ENCODE measurements around the gene RBM38. TPM values are rescaled to one million over a fixed set of nuclear protein-coding genes. Genes with fewer than 3 reads are reported as not detected.

Gene RBM38
- total RNA-seq, 1 donor from 2014 or later, result 26.6 TPM

DNA sequence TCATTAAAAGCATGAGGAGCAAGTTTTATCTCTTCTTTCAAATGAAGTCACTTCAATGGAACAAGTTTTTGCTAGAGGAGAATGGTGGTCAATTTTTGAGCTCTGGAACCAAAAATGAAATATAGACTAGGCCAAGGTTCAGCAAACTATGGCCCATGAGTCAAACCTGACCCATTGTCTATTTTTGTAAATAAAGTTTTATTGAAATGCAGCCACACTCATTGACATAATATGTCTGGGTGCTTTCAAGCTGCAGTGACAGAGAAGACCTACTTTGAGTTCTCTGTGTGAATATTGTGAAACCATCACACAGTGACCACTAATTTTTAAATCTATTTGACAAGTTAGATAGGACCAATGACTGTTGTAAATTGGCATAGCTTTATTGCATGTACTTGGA is 26.7 kb upstream of the RBM38 start:
- Histone ChIP-seq H3K4me3 (no peak overlapping the region), H3K79me2 (ENCODE audit: low read depth) (no peaks in the 10 kb centered on the region), H3K27ac (no peak overlapping the region), H4K20me1 (ENCODE audit: low read depth) (peaks cover 6% of the 10 kb centered on the region), H2AFZ (replicated peaks) (no peak overlapping the region), H3K9me3 (ENCODE audit: low read depth) (no peaks in the 10 kb centered on the region), H3K9ac (no peak overlapping the region), H3K4me2 (no peak overlapping the region), H3K27me3 (no peaks in the 10 kb centered on the region), H3F3A (ENCODE audit: low read depth) (no peaks in the 10 kb centered on the region), H3K4me1 (no peaks in the 10 kb centered on the region), H3K36me3 (peaks cover 24% of the 10 kb centered on the region)
- DNase-seq (ENCODE audit: low spot score), result no peak
- no peak overlapping the region for H3K4me3 Mint-ChIP-seq
- no peaks in the 10 kb centered on the region for H3K4me1 Mint-ChIP-seq
- H3K27me3 Mint-ChIP-seq (ENCODE audit: insufficient read depth, low read depth), result no peaks in the 10 kb centered on the region
- no peak overlapping the region for H3K27ac Mint-ChIP-seq
- peaks cover 29% of the 10 kb centered on the region for H3K36me3 Mint-ChIP-seq
- no peak for TF ChIP-seq EZH2 (IDR thresholded peaks at IDR 0.05)
- TF ChIP-seq, protein P1, sequence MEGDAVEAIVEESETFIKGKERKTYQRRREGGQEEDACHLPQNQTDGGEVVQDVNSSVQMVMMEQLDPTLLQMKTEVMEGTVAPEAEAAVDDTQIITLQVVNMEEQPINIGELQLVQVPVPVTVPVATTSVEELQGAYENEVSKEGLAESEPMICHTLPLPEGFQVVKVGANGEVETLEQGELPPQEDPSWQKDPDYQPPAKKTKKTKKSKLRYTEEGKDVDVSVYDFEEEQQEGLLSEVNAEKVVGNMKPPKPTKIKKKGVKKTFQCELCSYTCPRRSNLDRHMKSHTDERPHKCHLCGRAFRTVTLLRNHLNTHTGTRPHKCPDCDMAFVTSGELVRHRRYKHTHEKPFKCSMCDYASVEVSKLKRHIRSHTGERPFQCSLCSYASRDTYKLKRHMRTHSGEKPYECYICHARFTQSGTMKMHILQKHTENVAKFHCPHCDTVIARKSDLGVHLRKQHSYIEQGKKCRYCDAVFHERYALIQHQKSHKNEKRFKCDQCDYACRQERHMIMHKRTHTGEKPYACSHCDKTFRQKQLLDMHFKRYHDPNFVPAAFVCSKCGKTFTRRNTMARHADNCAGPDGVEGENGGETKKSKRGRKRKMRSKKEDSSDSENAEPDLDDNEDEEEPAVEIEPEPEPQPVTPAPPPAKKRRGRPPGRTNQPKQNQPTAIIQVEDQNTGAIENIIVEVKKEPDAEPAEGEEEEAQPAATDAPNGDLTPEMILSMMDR (IDR thresholded peaks at IDR 0.05), result no peak
- no peak for TF ChIP-seq EZH2phosphoT487 (IDR thresholded peaks at IDR 0.05)
- peaks cover 5% of the 10 kb centered on the region for H3K9me3 Mint-ChIP-seq

DNA sequence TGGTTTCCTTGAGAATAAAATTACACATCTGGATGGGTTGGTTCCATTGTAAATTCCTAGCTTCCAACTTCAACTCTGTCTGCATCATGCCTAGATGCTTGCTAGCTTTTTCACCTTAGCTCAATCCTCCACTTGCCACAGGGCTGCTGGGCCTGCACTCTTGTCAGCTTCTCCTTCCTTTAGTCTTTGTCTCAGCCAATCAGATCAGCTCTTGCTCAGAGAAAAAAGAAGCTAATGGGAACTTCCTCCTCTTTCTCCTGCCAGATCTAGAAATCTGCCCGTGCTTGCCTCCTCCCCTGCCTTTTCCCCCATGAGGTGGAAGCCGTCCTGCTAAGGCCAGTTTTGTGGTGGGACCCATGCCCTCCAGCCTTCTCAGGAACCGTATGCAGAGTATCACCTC is 21.6 kb upstream of the RBM38 start:
- TF ChIP-seq, protein P1 (IDR thresholded peaks at IDR 0.05), result no peak
- TF ChIP-seq EZH2 (IDR thresholded peaks at IDR 0.05) (no peak), EZH2phosphoT487 (IDR thresholded peaks at IDR 0.05) (no peak)
- no peaks in the 10 kb centered on the region for H3K9me3 Mint-ChIP-seq
- no peak overlapping the region for H3K4me3 Mint-ChIP-seq
- Histone ChIP-seq H3K79me2 (ENCODE audit: low read depth) (no peaks in the 10 kb centered on the region), H2AFZ (replicated peaks) (no peak overlapping the region), H3K4me3 (no peak overlapping the region), H3F3A (ENCODE audit: low read depth) (no peaks in the 10 kb centered on the region), H3K27ac (no peak overlapping the region), H3K27me3 (no peaks in the 10 kb centered on the region), H3K4me1 (no peaks in the 10 kb centered on the region), H3K9ac (no peak overlapping the region), H3K9me3 (ENCODE audit: low read depth) (no peaks in the 10 kb centered on the region), H3K4me2 (no peak overlapping the region), H4K20me1 (ENCODE audit: low read depth) (peaks cover 12% of the 10 kb centered on the region), H3K36me3 (peaks cover 18% of the 10 kb centered on the region)
- peaks cover 53% of the 10 kb centered on the region for H3K36me3 Mint-ChIP-seq
- H3K27me3 Mint-ChIP-seq (ENCODE audit: insufficient read depth, low read depth), result no peaks in the 10 kb centered on the region
- DNase-seq (ENCODE audit: low spot score), result no peak
- no peaks in the 10 kb centered on the region for H3K4me1 Mint-ChIP-seq
- H3K27ac Mint-ChIP-seq, result no peak overlapping the region

- Mint-ChIP-seq H3K9me3 (no peaks in the 10 kb centered on the region), H3K27me3 (ENCODE audit: insufficient read depth, low read depth) (no peaks in the 10 kb centered on the region), H3K4me1 (no peaks in the 10 kb centered on the region), H3K27ac (no peak overlapping the region), H3K4me3 (no peak overlapping the region), H3K36me3 (peaks cover 57% of the 10 kb centered on the region)
- Histone ChIP-seq H4K20me1 (ENCODE audit: low read depth) (peaks cover 12% of the 10 kb centered on the region), H3K79me2 (ENCODE audit: low read depth) (no peaks in the 10 kb centered on the region), H3K9me3 (ENCODE audit: low read depth) (no peaks in the 10 kb centered on the region), H3K4me3 (no peak overlapping the region), H3K9ac (no peak overlapping the region), H3K27ac (no peak overlapping the region), H3K27me3 (no peaks in the 10 kb centered on the region), H3K4me2 (no peak overlapping the region), H3K36me3 (peaks cover 12% of the 10 kb centered on the region), H2AFZ (replicated peaks) (no peak overlapping the region), H3K4me1 (no peaks in the 10 kb centered on the region), H3F3A (ENCODE audit: low read depth) (no peaks in the 10 kb centered on the region)
- DNase-seq (ENCODE audit: low spot score), result no peak
- TF ChIP-seq EZH2phosphoT487 (IDR thresholded peaks at IDR 0.05), result no peak
- TF ChIP-seq EZH2 (IDR thresholded peaks at IDR 0.05), result no peak
- TF ChIP-seq, protein P1 (IDR thresholded peaks at IDR 0.05), result no peak
These were observed 20.9 kb upstream of the RBM38 start for GRCh38 chr20:57370316-57370715.

Measured in neural progenitor cell (in vitro differentiated cells).